GM21528 (cell line): ENCODE data around the gene MATN3.

Experiments used
- ATAC-seq: cut with Tn5 transposase; IDR thresholded peaks from one replicate; pipeline ENCODE4 v1.9.1; 2021; ENCODE audit warnings: mild to moderate bottlenecking, moderate library complexity; ENCODE audit not compliant: unreplicated experiment, low FRiP score

Gene MATN3

GRCh38 chr2:19942199-19942598 is 70.3 kb downstream of the MATN3 start:
- no peak for ATAC-seq
